PC-3 (cell line): ENCODE measurements around the gene RGS14. TPM values are rescaled to one million over a fixed set of nuclear protein-coding genes. Genes with fewer than 3 reads are reported as not detected.

Experiments
- ATAC-seq: fragments of 200-7000 bp; cut with Tn5 transposase; 2 replicates; pipeline ENCODE4 v1.9.1; 2020; ENCODE audit warnings: mild to moderate bottlenecking, moderate library complexity
- BruUV-seq: library from RNA; stranded (reverse); fragments of 400-500 nt; replicated peaks from 2 replicates; lab custom pipeline; 2021; lab: Mats Ljungman, UMichigan
- CTCF ChIA-PET: fragments of 300-600 bp; sonication (Branson Sonifier 250); formaldehyde crosslinking; loops from one replicate; lab custom pipeline; 2022; ENCODE audit warnings: antibody characterized with exemption; lab: Charles Lee
- POLR2A ChIA-PET: fragments of 300-600 bp; sonication (Branson Sonifier 250); formaldehyde crosslinking; loops from one replicate; lab custom pipeline; 2022; ENCODE audit warnings: antibody characterized with exemption; ENCODE audit not compliant: unreplicated experiment; lab: Charles Lee
- DNase-seq: peaks from one replicate; pipeline ENCODE4 v3.0.0-alpha.2; 2015
- H2AFZ ChIP-seq: fragments of 300-600 bp; sonication (generic); 2 replicates; pipeline ENCODE4 v1.6.0; 2016; ENCODE audit warnings: antibody characterized with exemption, low read length
- H3F3A ChIP-seq: fragments of 300-600 bp; sonication (generic); one replicate; pipeline ENCODE4 v1.6.0; 2017; ENCODE audit warnings: antibody characterized with exemption, low read length, control low read depth, mild to moderate bottlenecking; ENCODE audit not compliant: unreplicated experiment
- H3K27ac ChIP-seq: fragments of 300-600 bp; sonication (generic); 2 replicates; pipeline ENCODE4 v1.5.1; 2016; ENCODE audit warnings: mild to moderate bottlenecking, low read length
- H3K27me3 ChIP-seq: fragments of 300-600 bp; sonication (generic); 2 replicates; pipeline ENCODE4 v1.6.1; 2016; ENCODE audit warnings: low read length, mixed read lengths
- H3K36me3 ChIP-seq: fragments of 300-600 bp; sonication (generic); 2 replicates; pipeline ENCODE4 v1.6.1; 2016; ENCODE audit warnings: low read depth, mixed run types, low read length, mixed read lengths
- H3K4me1 ChIP-seq: fragments of 300-600 bp; sonication (generic); 2 replicates; pipeline ENCODE4 v1.5.1; 2016; ENCODE audit warnings: low read length; ENCODE audit not compliant: insufficient read depth
- H3K4me2 ChIP-seq: fragments of 300-600 bp; sonication (generic); 2 replicates; pipeline ENCODE4 v1.6.0; 2016; ENCODE audit warnings: low read length
- H3K4me3 ChIP-seq: fragments of 300-600 bp; sonication (generic); 2 replicates; pipeline ENCODE4 v1.5.1; 2016; ENCODE audit warnings: mild to moderate bottlenecking, low read length, mixed read lengths
- H3K79me2 ChIP-seq: fragments of 300-600 bp; sonication (generic); 2 replicates; pipeline ENCODE4 v1.6.1; 2017; ENCODE audit warnings: low read length, mixed read lengths
- H3K9ac ChIP-seq: fragments of 300-600 bp; sonication (generic); 2 replicates; pipeline ENCODE4 v1.6.0; 2016; ENCODE audit warnings: mild to moderate bottlenecking, low read length
- H3K9me2 ChIP-seq: fragments of 300-600 bp; sonication (generic); replicated peaks from 2 replicates; pipeline ENCODE4 v1.6.1; 2016; ENCODE audit warnings: mixed run types, low read length, mixed read lengths
- H3K9me3 ChIP-seq: fragments of 300-600 bp; sonication (generic); 2 replicates; pipeline ENCODE4 v1.6.1; 2016; ENCODE audit warnings: low read length, mixed read lengths
- H4K20me1 ChIP-seq: fragments of 300-600 bp; sonication (generic); 2 replicates; pipeline ENCODE4 v1.6.1; 2016; ENCODE audit warnings: low read length, mixed read lengths
- CTCF ChIP-seq: fragments of 300-600 bp; sonication (generic); conservative IDR thresholded peaks from 2 replicates; pipeline ENCODE4 v1.5.1; 2017; ENCODE audit warnings: antibody characterized with exemption, low read depth, mild to moderate bottlenecking, low read length
- EZH2 ChIP-seq: fragments of 300-600 bp; sonication (generic); IDR thresholded peaks from one replicate; pipeline ENCODE4 v1.6.1; 2017; ENCODE audit warnings: antibody characterized with exemption, mild to moderate bottlenecking, low read length; ENCODE audit not compliant: unreplicated experiment
- EZH2phosphoT487 ChIP-seq: fragments of 300-600 bp; sonication (generic); IDR thresholded peaks from 2 replicates; pipeline ENCODE4 v1.6.1; 2018; ENCODE audit warnings: mild to moderate bottlenecking, antibody characterized with exemption, low read length, borderline replicate concordance
- intact Hi-C: fragments of 100-400 bp; cut with micrococcal nuclease; formaldehyde crosslinking; loops from 2 replicates; pipeline ENCODE4 v1.9.0; 2023
- total RNA-seq: library from RNA; depleted of rRNA; stranded (reverse); fragments of >200 nt; gene quantifications from 2 replicates; pipeline ENCODE4 v1.2.3, GENCODE V29; 2014

Gene RGS14
- total RNA-seq, 1 experiment from 2014 or later, result 32.3 TPM

- no peaks in the 10 kb centered on the region for H3K9me2 ChIP-seq
- H3K9ac ChIP-seq, result no peak overlapping the region
- H3K9me3 ChIP-seq, result no peaks in the 10 kb centered on the region
- no peaks in the 10 kb centered on the region for H3K27me3 ChIP-seq
- POLR2A ChIA-PET, result no interaction called here
- no peaks in the 10 kb centered on the region for H3F3A ChIP-seq
- no peaks in the 10 kb centered on the region for H4K20me1 ChIP-seq
- peak overlapping the region; percentile 99; the same call in 1 of the 2 replicates for H3K4me2 ChIP-seq
- H3K4me3 ChIP-seq, result no peak overlapping the region
- no TSS peak for BruUV-seq
- no peaks in the 10 kb centered on the region for H3K36me3 ChIP-seq
- ATAC-seq, result no peak
- TF ChIP-seq EZH2phosphoT487 (no peak), CTCF (no peak), EZH2 (no peak)
- no peak for DNase-seq
- H3K27ac ChIP-seq, result no peak overlapping the region
- no peak overlapping the region for H2AFZ ChIP-seq
- H3K4me1 ChIP-seq, result peaks cover 13% of the 10 kb centered on the region
- CTCF ChIA-PET, result interaction anchor here (0.6 kb wide), 1 partner anchor 19 kb away, joined by 3 read pairs; no protein-coding TSS in a partner anchor
- intact Hi-C loops, result no loop called here
- H3K79me2 ChIP-seq, result no peaks in the 10 kb centered on the region
Measured at GRCh38 chr5:177405312-177405711, 47.6 kb downstream of the RGS14 start.

GRCh38 chr5:177405805-177406204 lies 48.1 kb downstream of the RGS14 start:
- H2AFZ ChIP-seq, result no peak overlapping the region
- ChIA-PET CTCF (interaction anchor here (0.6 kb wide), 1 partner anchor 18 kb away, joined by 3 read pairs; no protein-coding TSS in a partner anchor), POLR2A (no interaction called here)
- H3K27me3 ChIP-seq, result no peaks in the 10 kb centered on the region
- H3K9me2 ChIP-seq, result no peaks in the 10 kb centered on the region
- no peaks in the 10 kb centered on the region for H3K9me3 ChIP-seq
- H3K4me3 ChIP-seq, result no peak overlapping the region
- no peaks in the 10 kb centered on the region for H3K79me2 ChIP-seq
- intact Hi-C loops, result no loop called here
- no peaks in the 10 kb centered on the region for H3F3A ChIP-seq
- H3K27ac ChIP-seq, result no peak overlapping the region
- H3K4me1 ChIP-seq, result peaks cover 13% of the 10 kb centered on the region
- ATAC-seq (no peak), DNase-seq (no peak)
- no TSS peak for BruUV-seq
- no peaks in the 10 kb centered on the region for H3K36me3 ChIP-seq
- no peak overlapping the region for H3K4me2 ChIP-seq
- H3K9ac ChIP-seq, result no peak overlapping the region
- no peak for TF ChIP-seq EZH2
- no peak for TF ChIP-seq EZH2phosphoT487
- TF ChIP-seq CTCF, result no peak
- H4K20me1 ChIP-seq, result no peaks in the 10 kb centered on the region

- no peak for DNase-seq
- no peaks in the 10 kb centered on the region for H3F3A ChIP-seq
- H3K79me2 ChIP-seq, result no peaks in the 10 kb centered on the region
- no peak for TF ChIP-seq EZH2phosphoT487
- TF ChIP-seq CTCF, result no peak
- TF ChIP-seq EZH2, result no peak
- no peak within 1 kb of the TSS for H3K9ac ChIP-seq
- no peak for ATAC-seq
- BruUV-seq, result no TSS peak
- no peaks in the 10 kb centered on the region for H3K9me3 ChIP-seq
- no peak within 1 kb of the TSS for H3K4me2 ChIP-seq
- H3K9me2 ChIP-seq, result no peaks in the 10 kb centered on the region
- no peaks in the 10 kb centered on the region for H4K20me1 ChIP-seq
- ChIA-PET CTCF (no interaction called here), POLR2A (no interaction called here)
- H3K4me3 ChIP-seq, result no peak within 1 kb of the TSS
- H3K36me3 ChIP-seq, result no peaks in the 10 kb centered on the region
- no peaks in the 10 kb centered on the region for H3K27me3 ChIP-seq
- peaks cover 7% of the 10 kb centered on the region; the same call in 1 of the 2 replicates for H3K4me1 ChIP-seq
- no peak within 1 kb of the TSS for H2AFZ ChIP-seq
- intact Hi-C loops, result no loop called here
- no peak within 1 kb of the TSS for H3K27ac ChIP-seq
Measured at GRCh38 chr5:177409043-177409801, 51.5 kb downstream of the RGS14 start, which contains the start of gene F12. F12 (minus strand) TSS chr5:177409564; CDS start chr5:177409527, 37 bp downstream.
